Measurements from ENCODE around the gene SERPINE1. TPM values are rescaled to one million over a fixed set of nuclear protein-coding genes. Genes with fewer than 3 reads are reported as not detected.

SERPINE1 gene
- total RNA-seq, 1 experiment from 2014 or later, result 12.8 TPM

DNA sequence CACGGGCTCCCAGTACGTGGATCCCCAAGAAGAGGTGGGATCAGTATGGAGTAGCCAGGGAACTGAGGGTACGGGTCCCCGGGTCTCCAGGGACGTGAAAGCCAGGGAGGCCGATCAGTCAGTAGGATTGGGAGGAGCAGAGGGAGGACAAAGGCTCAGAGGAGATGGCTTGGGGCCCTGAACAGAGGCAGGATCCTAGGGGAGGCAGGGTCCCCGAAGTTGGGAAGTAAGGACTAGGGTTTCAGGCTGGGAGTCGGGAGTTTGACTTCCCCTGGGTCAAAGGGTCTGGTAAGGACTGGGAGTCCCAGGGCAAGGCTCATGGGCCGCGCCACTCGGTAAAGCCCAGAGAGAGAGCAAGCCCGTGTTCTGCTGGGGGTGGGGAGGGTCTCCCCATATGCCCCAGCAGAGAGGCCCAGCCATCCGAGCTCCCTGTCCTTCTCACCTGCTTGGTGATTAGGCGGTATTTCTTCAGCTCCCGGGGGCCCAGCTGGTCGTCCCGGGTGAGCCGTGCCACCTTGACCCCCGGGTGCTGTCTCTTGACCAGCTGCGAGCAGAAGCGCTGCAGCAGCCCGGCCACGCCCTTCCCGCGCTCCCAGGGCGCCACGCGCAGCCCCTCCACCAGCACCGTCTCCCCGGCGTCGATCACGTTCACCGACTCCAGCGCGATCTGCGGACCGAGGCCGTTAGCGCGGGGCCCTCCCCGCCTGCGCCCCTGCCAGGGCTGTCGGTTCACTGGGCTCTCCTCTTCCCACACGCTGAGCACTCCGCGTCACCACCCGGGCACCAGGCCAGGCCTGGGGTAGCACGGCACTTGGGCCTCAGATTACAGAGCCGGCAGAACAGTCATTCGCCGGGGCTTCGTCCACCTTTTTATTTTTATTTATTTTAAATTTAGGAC, 46.2 kb downstream of the SERPINE1 start:
- Histone ChIP-seq H4K20me1 (ENCODE audit: insufficient read depth) (no peaks in the 10 kb centered on the region), H3K9me3 (ENCODE audit: control insufficient read depth in 1 of 2, insufficient read depth in 1 of 2, low read depth in 1 of 2, low read length in 2 of 2) (no peaks in the 10 kb centered on the region), H3K9ac (ENCODE audit: low read length) (peak overlapping the region; percentile 72), H3K4me1 (ENCODE audit: control insufficient read depth in 1 of 2, insufficient read depth in 2 of 2, low read length in 2 of 2) (peaks cover 31 to 54% of the 10 kb centered on the region in 2 experiments), H3K27me3 (ENCODE audit: insufficient read depth, low read length) (no peaks in the 10 kb centered on the region), H2AFZ (ENCODE audit: low read depth, low read length, poor library complexity, severe bottlenecking) (no peak overlapping the region), H3K9me2 (ENCODE audit: insufficient read depth) (no peaks in the 10 kb centered on the region), H3K79me2 (ENCODE audit: insufficient read depth, low read length) (no peaks in the 10 kb centered on the region), H3K4me2 (ENCODE audit: low read length) (peak overlapping the region; percentile 97), H3K27ac (ENCODE audit: low read depth, low read length) (peak overlapping the region; percentile 67), H3K36me3 (ENCODE audit: control insufficient read depth in 1 of 2, insufficient read depth in 2 of 2, low read length in 2 of 2) (no peaks in the 10 kb centered on the region), H3K4me3 (replicated peaks in 1 of 2; ENCODE audit: low read depth in 1 of 2, low read length in 2 of 2) (peak overlapping the region; percentile 49 to 63)
- TSS peak; percentile 53 for BruUV-seq (replicated peaks)
- RAD21 ChIA-PET (ENCODE audit: low non-redundant PET in 1 of 2, low total read pairs in 2 of 2, uncharacterized antibody in 2 of 2, unreplicated experiment in 2 of 2), result interaction anchor here in 1 of 2 experiments (1.0 kb wide), 1 partner anchor 19 kb away, joined by 4 read pairs; no protein-coding TSS in a partner anchor
- ATAC-seq, result peak; percentile 78
- DNase-seq (ENCODE audit: low read depth, low spot score), result no peak
- POLR2A ChIA-PET, result interaction anchor here (0.8 to 2.1 kb wide), 9 partner anchors 8 to 71 kb away, joined by 3 to 23 read pairs (median 5); partner anchors contain the start of genes FIS1, MOGAT3, PLOD3 and VGF
- intact Hi-C loops (cut with micrococcal nuclease), result no loop called here
- TF ChIP-seq POLR2AphosphoS5 (IDR thresholded peaks at IDR 0.05; ENCODE audit: low read depth, low read length) (peak; percentile 48), JUND (IDR thresholded peaks at IDR 0.05) (no peak), EGR1 (IDR thresholded peaks at IDR 0.05; ENCODE audit: low read depth) (no peak), TCF7L2 (IDR thresholded peaks at IDR 0.05; ENCODE audit: borderline replicate concordance, extremely low read depth, insufficient read depth, insufficient read length) (no peak), SRF (IDR thresholded peaks at IDR 0.05; ENCODE audit: low read depth) (no peak), CBX3 (IDR thresholded peaks at IDR 0.05; ENCODE audit: low read depth) (no peak), ZFX (IDR thresholded peaks at IDR 0.05) (peak; percentile 46; the same call in 1 of the 2 replicates)
- CTCF ChIA-PET, result interaction anchor here (0.9 to 2.9 kb wide), 7 partner anchors 8 to 110 kb away, joined by 3 to 20 read pairs (median 4); partner anchors contain the start of gene VGF

DNA sequence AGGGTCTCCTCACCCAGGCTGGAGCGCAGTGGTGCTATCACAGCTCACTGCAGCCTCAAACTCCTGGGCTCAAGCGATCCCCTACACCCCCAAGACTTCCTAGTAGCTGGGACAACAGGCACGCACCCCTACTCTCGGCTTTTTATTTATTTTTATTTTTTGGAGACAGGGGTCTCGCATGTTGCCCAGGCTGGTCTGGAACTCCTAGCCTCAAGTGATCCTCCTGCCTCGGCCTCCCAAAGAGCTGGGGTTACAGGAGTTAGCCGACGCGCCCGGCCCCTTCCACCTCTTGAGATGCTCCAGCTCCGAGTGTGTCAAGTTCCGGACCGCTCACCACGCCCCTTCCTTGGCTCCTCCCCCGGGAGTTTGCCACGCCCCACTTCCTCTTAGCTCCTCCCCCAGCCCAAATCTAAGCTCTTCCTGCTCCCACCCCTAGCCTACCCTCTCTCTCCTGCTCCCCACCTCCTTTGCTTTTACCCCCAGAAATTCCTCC, 46.9 kb downstream of the SERPINE1 start:
- no TSS peak for BruUV-seq (replicated peaks)
- Histone ChIP-seq H3K9me3 (ENCODE audit: control insufficient read depth in 1 of 2, insufficient read depth in 1 of 2, low read depth in 1 of 2, low read length in 2 of 2) (no peaks in the 10 kb centered on the region), H3K9me2 (ENCODE audit: insufficient read depth) (no peaks in the 10 kb centered on the region), H3K9ac (ENCODE audit: low read length) (peak overlapping the region; percentile 72), H3K4me2 (ENCODE audit: low read length) (peak overlapping the region; percentile 97), H3K27ac (ENCODE audit: low read depth, low read length) (peak overlapping the region; percentile 67), H4K20me1 (ENCODE audit: insufficient read depth) (no peaks in the 10 kb centered on the region), H3K27me3 (ENCODE audit: insufficient read depth, low read length) (no peaks in the 10 kb centered on the region), H3K4me1 (ENCODE audit: control insufficient read depth in 1 of 2, insufficient read depth in 2 of 2, low read length in 2 of 2) (peaks cover 24 to 47% of the 10 kb centered on the region in 2 experiments), H3K4me3 (replicated peaks in 1 of 2; ENCODE audit: low read depth in 1 of 2, low read length in 2 of 2) (peak overlapping the region; percentile 49 to 63), H3K36me3 (ENCODE audit: control insufficient read depth in 1 of 2, insufficient read depth in 2 of 2, low read length in 2 of 2) (no peaks in the 10 kb centered on the region), H3K79me2 (ENCODE audit: insufficient read depth, low read length) (no peaks in the 10 kb centered on the region), H2AFZ (ENCODE audit: low read depth, low read length, poor library complexity, severe bottlenecking) (peak overlapping the region; percentile 44)
- CTCF ChIA-PET, result interaction anchor here (0.9 to 2.9 kb wide), 7 partner anchors 9 to 109 kb away, joined by 3 to 20 read pairs (median 4); partner anchors contain the start of gene VGF
- intact Hi-C loops (cut with micrococcal nuclease), result no loop called here
- RAD21 ChIA-PET (ENCODE audit: low non-redundant PET in 1 of 2, low total read pairs in 2 of 2, uncharacterized antibody in 2 of 2, unreplicated experiment in 2 of 2), result interaction anchor here in 1 of 2 experiments (0.8 to 1.0 kb wide), 2 partner anchors 19 to 30 kb away, joined by 3 to 4 read pairs; no protein-coding TSS in a partner anchor
- peak; percentile 81 for TF ChIP-seq POLR2AphosphoS5 (IDR thresholded peaks at IDR 0.05; ENCODE audit: low read depth, low read length)
- TF ChIP-seq EGR1 (IDR thresholded peaks at IDR 0.05; ENCODE audit: low read depth), result no peak
- no peak for TF ChIP-seq TCF7L2 (IDR thresholded peaks at IDR 0.05; ENCODE audit: borderline replicate concordance, extremely low read depth, insufficient read depth, insufficient read length)
- no peak for TF ChIP-seq RAD21 (IDR thresholded peaks at IDR 0.05; ENCODE audit: low read depth)
- TF ChIP-seq, protein P1, sequence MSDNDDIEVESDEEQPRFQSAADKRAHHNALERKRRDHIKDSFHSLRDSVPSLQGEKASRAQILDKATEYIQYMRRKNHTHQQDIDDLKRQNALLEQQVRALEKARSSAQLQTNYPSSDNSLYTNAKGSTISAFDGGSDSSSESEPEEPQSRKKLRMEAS (IDR thresholded peaks at IDR 0.05), result no peak
- TF ChIP-seq CEBPB (IDR thresholded peaks at IDR 0.05; ENCODE audit: low read depth), result no peak
- POLR2A ChIA-PET, result interaction anchor here (0.6 to 2.1 kb wide), 12 partner anchors 9 to 272 kb away, joined by 3 to 23 read pairs (median 5); partner anchors contain the start of genes FIS1, MOGAT3, PLOD3 and SERPINE1
- ATAC-seq, result peak; percentile 82
- peak; percentile 80 for DNase-seq (ENCODE audit: low read depth, low spot score)
